Loucy (cell line): ENCODE data around the gene MEGF6.

Experiments used
- H2AFZ ChIP-seq: fragments of 200-600 bp; sonication (generic); 2 replicates; pipeline ENCODE4 v1.6.0; 2016; ENCODE audit warnings: antibody characterized with exemption, mild to moderate bottlenecking, low read length, moderate library complexity
- H3F3A ChIP-seq: fragments of 200-600 bp; 2 replicates; pipeline ENCODE4 v1.6.0; 2016; ENCODE audit warnings: antibody characterized with exemption, low read depth, mild to moderate bottlenecking
- H3K27me3 ChIP-seq: fragments of 200-600 bp; sonication (generic); 2 replicates; pipeline ENCODE4 v1.6.1; 2014; ENCODE audit warnings: low read length, mild to moderate bottlenecking; ENCODE audit not compliant: insufficient read depth, poor library complexity, severe bottlenecking
- H3K36me3 ChIP-seq: fragments of 200-600 bp; sonication (generic); 2 replicates; pipeline ENCODE4 v1.6.1; 2016; ENCODE audit warnings: low read length; ENCODE audit not compliant: insufficient read depth
- H3K4me1 ChIP-seq: fragments of 200-600 bp; sonication (generic); 2 replicates; pipeline ENCODE4 v1.5.1; 2014; ENCODE audit warnings: low read length, mild to moderate bottlenecking; ENCODE audit not compliant: insufficient read depth, poor library complexity, severe bottlenecking
- H3K4me2 ChIP-seq: fragments of 200-600 bp; sonication (generic); 2 replicates; pipeline ENCODE4 v1.6.0; 2014; ENCODE audit warnings: antibody characterized with exemption, low read length, low read depth, mild to moderate bottlenecking; ENCODE audit not compliant: poor library complexity, severe bottlenecking
- H3K4me3 ChIP-seq: fragments of 200-600 bp; sonication (generic); 2 replicates; pipeline ENCODE4 v1.5.1; 2014; ENCODE audit warnings: low read length, mild to moderate bottlenecking, mixed read lengths; ENCODE audit not compliant: poor library complexity, severe bottlenecking
- H3K79me2 ChIP-seq: fragments of 200-600 bp; sonication (generic); 2 replicates; pipeline ENCODE4 v1.6.1; 2014; ENCODE audit warnings: low read length; ENCODE audit not compliant: insufficient read depth
- H3K9ac ChIP-seq: fragments of 200-600 bp; sonication (generic); 2 replicates; pipeline ENCODE4 v1.6.0; 2014; ENCODE audit warnings: mild to moderate bottlenecking, low read depth, low read length, moderate library complexity; ENCODE audit not compliant: poor library complexity, severe bottlenecking
- H3K9me2 ChIP-seq: fragments of 200-600 bp; sonication (generic); replicated peaks from 2 replicates; pipeline ENCODE4 v1.6.1; 2016; ENCODE audit warnings: low read depth, low read length, mixed read lengths
- H3K9me3 ChIP-seq: fragments of 200-600 bp; sonication (generic); 2 replicates; pipeline ENCODE4 v1.6.1; 2014; ENCODE audit warnings: mild to moderate bottlenecking, antibody characterized with exemption, low read length, low read depth; ENCODE audit not compliant: insufficient read depth
- H4K20me1 ChIP-seq: fragments of 200-600 bp; sonication (generic); 2 replicates; pipeline ENCODE4 v1.6.0; 2014; ENCODE audit warnings: antibody characterized with exemption, low read length, mild to moderate bottlenecking; ENCODE audit not compliant: insufficient read depth, poor library complexity, severe bottlenecking
- EZH2phosphoT487 ChIP-seq: fragments of 200-600 bp; IDR thresholded peaks from 2 replicates; pipeline ENCODE4 v1.6.1; 2018; ENCODE audit warnings: antibody characterized with exemption, mild to moderate bottlenecking, moderate library complexity, borderline replicate concordance
- TF ChIP-seq, protein P1 (sequence below): fragments of 200-600 bp; sonication (generic); conservative IDR thresholded peaks from 2 replicates; pipeline ENCODE4 v1.5.1; 2014; ENCODE audit warnings: mild to moderate bottlenecking, antibody characterized with exemption, low read length

Gene MEGF6

DNA sequence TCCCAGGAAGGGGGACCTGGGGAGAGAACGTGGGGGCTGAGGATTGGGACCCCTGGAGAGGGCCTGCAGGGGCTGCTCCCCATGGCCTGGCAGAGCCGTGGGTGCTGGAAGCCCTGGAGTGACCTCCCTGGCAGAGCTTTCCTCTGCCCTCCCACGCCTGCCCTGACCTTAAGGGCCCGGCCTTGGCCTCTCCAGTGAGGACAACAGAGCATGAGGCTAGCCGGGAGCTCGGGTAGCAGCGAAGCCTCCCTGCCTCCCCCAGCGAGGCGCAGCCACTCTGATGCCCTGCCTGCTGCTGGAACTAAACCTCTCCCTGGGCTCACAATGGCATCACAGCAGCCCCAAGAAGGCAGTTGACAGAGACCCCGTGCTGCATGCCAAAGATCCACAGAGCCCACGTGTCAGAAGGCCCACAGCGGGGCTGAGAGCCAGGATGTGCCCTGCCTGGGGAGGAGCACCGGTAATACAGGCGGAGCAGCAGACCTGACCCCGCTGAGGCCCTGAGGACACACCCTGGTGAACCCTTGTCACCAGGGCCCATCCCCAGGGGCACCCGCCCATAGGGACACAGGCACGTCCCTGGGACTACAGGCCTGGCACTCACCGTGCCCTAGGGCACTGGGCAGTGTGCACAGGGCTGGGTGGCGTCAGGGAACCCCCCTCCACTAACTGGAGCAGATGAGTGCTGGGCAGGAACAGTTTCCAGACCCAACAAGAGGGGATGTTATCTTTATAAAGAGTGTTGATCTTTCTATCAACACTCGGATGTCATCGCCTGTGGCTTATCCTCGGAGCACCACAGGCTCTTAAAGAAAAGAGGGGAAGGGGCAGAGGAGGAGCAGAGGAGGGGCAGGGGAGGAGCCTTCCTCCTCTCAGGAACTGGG, 108.4 kb downstream of the MEGF6 start:
- TF ChIP-seq, protein P1, sequence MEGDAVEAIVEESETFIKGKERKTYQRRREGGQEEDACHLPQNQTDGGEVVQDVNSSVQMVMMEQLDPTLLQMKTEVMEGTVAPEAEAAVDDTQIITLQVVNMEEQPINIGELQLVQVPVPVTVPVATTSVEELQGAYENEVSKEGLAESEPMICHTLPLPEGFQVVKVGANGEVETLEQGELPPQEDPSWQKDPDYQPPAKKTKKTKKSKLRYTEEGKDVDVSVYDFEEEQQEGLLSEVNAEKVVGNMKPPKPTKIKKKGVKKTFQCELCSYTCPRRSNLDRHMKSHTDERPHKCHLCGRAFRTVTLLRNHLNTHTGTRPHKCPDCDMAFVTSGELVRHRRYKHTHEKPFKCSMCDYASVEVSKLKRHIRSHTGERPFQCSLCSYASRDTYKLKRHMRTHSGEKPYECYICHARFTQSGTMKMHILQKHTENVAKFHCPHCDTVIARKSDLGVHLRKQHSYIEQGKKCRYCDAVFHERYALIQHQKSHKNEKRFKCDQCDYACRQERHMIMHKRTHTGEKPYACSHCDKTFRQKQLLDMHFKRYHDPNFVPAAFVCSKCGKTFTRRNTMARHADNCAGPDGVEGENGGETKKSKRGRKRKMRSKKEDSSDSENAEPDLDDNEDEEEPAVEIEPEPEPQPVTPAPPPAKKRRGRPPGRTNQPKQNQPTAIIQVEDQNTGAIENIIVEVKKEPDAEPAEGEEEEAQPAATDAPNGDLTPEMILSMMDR, result no peak
- H3F3A ChIP-seq, result no peaks in the 10 kb centered on the region
- H3K79me2 ChIP-seq, result no peaks in the 10 kb centered on the region
- H3K36me3 ChIP-seq, result no peaks in the 10 kb centered on the region
- H3K9me3 ChIP-seq, result no peaks in the 10 kb centered on the region
- no peaks in the 10 kb centered on the region for H4K20me1 ChIP-seq
- H3K9ac ChIP-seq, result no peak overlapping the region
- no peaks in the 10 kb centered on the region for H3K9me2 ChIP-seq
- H3K4me2 ChIP-seq, result no peak overlapping the region
- H2AFZ ChIP-seq, result no peak overlapping the region
- H3K4me3 ChIP-seq, result no peak overlapping the region
- H3K27me3 ChIP-seq, result no peaks in the 10 kb centered on the region
- H3K4me1 ChIP-seq, result no peaks in the 10 kb centered on the region

DNA sequence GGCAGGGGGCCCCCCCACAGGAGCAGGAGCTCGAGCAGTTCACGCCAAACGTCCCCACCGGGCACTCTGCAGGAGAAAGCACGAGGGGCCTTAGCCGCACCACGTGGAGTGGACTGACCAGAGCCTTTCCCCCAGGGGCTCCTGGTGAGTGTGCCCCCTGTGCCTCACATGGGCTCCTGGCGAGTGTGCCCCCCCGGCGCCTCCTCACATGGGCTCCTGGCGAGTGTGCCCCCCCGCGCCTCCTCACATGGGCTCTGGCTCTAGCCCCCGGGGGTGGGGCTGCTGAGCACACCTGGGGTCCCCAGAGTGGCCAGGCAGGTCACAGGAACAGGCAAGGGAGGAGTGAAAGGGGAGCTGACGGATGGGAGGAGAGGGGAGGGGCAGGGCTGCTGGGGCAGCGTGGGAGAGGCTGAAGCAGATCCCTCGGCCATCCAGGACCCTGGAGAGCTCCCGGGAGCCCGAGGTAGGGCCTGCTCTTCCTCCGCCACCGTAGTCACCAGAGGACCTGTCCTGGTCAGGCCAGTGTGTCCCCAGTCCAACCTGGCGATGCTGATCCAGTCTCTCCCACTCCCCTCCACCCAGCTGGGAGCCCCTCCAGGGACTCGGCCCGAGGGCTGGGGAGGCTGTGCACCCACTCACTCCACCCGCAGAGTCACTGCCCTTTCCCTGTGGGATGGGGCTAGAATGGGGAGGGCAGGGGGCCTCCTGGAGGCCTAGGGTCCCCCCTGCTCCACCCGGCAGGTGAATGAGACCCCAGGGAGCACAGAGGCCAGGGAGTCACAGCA, 109.3 kb downstream of the MEGF6 start:
- Histone ChIP-seq H3K9ac (no peak overlapping the region), H3K9me3 (no peaks in the 10 kb centered on the region), H3K9me2 (no peaks in the 10 kb centered on the region), H4K20me1 (no peaks in the 10 kb centered on the region), H3K36me3 (no peaks in the 10 kb centered on the region), H3K4me1 (no peaks in the 10 kb centered on the region), H3K4me3 (no peak overlapping the region), H2AFZ (no peak overlapping the region), H3F3A (no peaks in the 10 kb centered on the region), H3K4me2 (no peak overlapping the region), H3K27me3 (no peaks in the 10 kb centered on the region), H3K79me2 (no peaks in the 10 kb centered on the region)
- TF ChIP-seq, protein P1, result no peak
- TF ChIP-seq EZH2phosphoT487, result no peak

DNA sequence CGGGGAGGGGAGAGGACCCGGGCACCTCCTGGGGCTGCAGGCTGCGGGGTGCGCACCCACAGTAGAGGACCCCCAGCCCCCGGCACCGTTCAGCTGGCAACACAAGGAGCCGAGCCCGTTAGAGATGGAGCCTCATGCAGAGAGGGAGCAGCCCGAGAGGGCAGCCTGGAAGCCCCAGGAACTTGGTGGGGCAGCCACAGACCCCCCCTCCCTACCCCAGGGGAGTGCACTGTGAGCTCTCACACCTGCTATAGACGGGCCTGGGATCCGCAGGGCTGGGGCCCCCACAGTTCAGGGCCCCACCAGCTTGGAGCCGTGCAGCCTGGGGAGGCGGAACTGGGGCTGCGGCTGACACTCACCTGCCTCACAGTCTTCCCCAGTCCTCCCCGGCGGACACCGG, 109.9 kb downstream of the MEGF6 start:
- no peaks in the 10 kb centered on the region for H3K79me2 ChIP-seq
- H3K9ac ChIP-seq, result no peak overlapping the region
- no peaks in the 10 kb centered on the region for H4K20me1 ChIP-seq
- H3K9me2 ChIP-seq, result no peaks in the 10 kb centered on the region
- no peak overlapping the region for H3K4me2 ChIP-seq
- no peaks in the 10 kb centered on the region for H3K4me1 ChIP-seq
- no peaks in the 10 kb centered on the region for H3K9me3 ChIP-seq
- H2AFZ ChIP-seq, result no peak overlapping the region
- H3F3A ChIP-seq, result no peaks in the 10 kb centered on the region
- no peak for TF ChIP-seq EZH2phosphoT487
- TF ChIP-seq, protein P1, result no peak
- H3K27me3 ChIP-seq, result no peaks in the 10 kb centered on the region
- no peaks in the 10 kb centered on the region for H3K36me3 ChIP-seq
- no peak overlapping the region for H3K4me3 ChIP-seq
